Stimulated activated CD4-positive, alpha-beta T cell treated with anti-CD3 and anti-CD28 coated beads, Interleukin-1b, Interleukin-23, amount 100 ng/mL, for 4 hours (primary cell): ENCODE results near the gene CCDC38.

Source experiments
- DNase-seq, 2 donors: peaks; one replicate each; pipeline ENCODE4 v3.0.0-alpha.2; 2020; ENCODE audit warnings: low read depth in 2 of 2

The CCDC38 gene

DNA sequence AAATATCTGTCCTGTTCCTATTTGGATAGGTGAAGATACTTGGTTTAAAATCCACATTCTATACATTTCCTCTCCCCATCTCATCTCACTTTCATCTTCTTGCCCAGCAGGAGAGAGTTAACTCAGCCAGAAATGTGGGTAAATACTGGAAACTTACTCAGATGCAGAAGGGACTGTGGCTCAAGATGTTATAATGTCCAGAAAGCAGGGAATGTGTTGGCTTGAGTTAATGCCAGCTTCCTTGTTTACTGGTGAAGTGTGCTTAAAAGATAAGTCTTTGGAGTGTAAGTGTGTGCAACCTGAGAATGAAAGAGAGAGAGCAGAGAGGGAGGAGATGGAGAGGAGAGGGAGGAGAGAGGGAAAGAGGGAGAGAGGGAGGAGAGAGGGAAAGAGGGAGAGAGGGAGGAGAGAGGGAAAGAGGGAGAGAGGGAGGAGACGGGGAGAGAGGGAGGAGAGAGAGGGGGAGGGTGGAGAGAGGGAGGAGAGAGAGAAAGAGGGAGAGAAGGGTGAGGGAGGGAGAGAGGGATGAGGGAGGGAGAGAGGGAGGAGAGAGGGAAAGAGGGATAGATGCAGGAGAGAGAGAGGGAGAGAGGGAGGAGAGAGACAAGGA is 105.7 kb downstream of the CCDC38 start:
- no peak for DNase-seq

GRCh38 chr12:95836185-95836609 is 106.2 kb downstream of the CCDC38 start:
- DNase-seq = no peak

- DNase-seq = no peak
Observed at GRCh38 chr12:95834572-95834971, 107.8 kb downstream of the CCDC38 start.

DNA sequence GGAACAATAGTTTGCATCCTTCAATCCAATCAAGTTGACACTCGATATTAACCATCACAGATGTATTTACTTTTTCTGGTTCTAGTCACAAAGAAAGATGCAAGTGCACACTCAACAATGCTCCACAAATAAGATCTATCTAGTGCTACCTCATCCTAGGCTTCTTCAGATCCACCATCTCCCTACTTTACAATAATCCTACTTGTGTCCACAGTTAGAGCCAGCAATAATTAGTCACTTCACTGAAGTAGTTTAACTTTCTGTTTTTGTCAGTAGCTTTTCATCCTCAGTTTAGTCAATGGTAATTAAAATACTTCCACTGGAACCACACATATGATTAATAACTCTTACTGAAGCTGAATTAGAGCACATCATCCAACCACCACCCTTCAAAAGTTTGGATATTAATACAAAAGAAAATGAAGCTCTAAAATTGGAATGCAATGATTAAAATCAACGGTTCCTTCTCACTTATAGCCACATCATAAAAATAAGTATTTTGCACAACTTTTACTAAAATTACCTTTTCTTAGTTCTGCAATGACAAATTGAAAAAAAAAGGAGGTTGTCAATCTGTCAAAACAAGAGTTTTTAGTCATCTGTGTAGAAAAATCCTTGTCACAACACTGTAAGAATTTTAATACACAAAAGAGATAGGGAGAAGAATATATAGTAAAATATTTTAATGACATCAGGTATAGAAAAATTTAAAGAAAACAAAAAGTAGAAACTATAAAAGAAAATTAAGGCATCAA is 111.9 kb downstream of the CCDC38 start:
- DNase-seq = no peak

GRCh38 chr12:95829395-95829794 is 113.0 kb downstream of the CCDC38 start:
- DNase-seq = no peak

- DNase-seq = no peak
Observed at GRCh38 chr12:95820096-95820703, 122.2 kb downstream of the CCDC38 start.
